ENCODE measurements around the gene OGDHL. TPM values are rescaled to one million over a fixed set of nuclear protein-coding genes. Genes with fewer than 3 reads are reported as not detected.
"Not testable (repeated sequence)": the region's sequence is repeated elsewhere in the genome, so short reads cannot be mapped to it uniquely, and the experiment has no call there.

The OGDHL gene
- total RNA-seq, 1 donor from 2014 or later = not detected

GRCh38 chr10:49783645-49784044 lies 21.5 kb upstream of the OGDHL start:
- no peaks in the 10 kb centered on the region for H3K36me3 ChIP-seq
- no peaks in the 10 kb centered on the region for H3K4me1 ChIP-seq
- DNase-seq (ENCODE audit: low spot score in 2 of 2) = no peak
- no peaks in the 10 kb centered on the region for H3K27me3 ChIP-seq
- H3K9me3 ChIP-seq = no peaks in the 10 kb centered on the region
- no peak for TF ChIP-seq CTCF (IDR thresholded peaks at IDR 0.05)
- intact Hi-C loops (cut with DNase I) = no loop called here
- H3K27ac ChIP-seq = no peak overlapping the region
- no peak overlapping the region for H3K4me3 ChIP-seq

GRCh38 chr10:49781247-49781646 lies 19.1 kb upstream of the OGDHL start:
- TF ChIP-seq CTCF (IDR thresholded peaks at IDR 0.05) = no peak
- Histone ChIP-seq H3K36me3 (no peaks in the 10 kb centered on the region), H3K27ac (no peak overlapping the region), H3K9me3 (no peaks in the 10 kb centered on the region), H3K4me3 (no peak overlapping the region), H3K27me3 (no peaks in the 10 kb centered on the region), H3K4me1 (no peaks in the 10 kb centered on the region)
- DNase-seq (ENCODE audit: low spot score in 2 of 2) = no peak
- intact Hi-C loops (cut with DNase I) = no loop called here

- TF ChIP-seq CTCF (IDR thresholded peaks at IDR 0.05) = no peak
- no peak for DNase-seq (ENCODE audit: low spot score in 2 of 2)
- intact Hi-C loops (cut with DNase I) = no loop called here
These were observed 16.1 kb upstream of the OGDHL start for GRCh38 chr10:49778197-49778596.

GRCh38 chr10:49776851-49777250 lies 14.7 kb upstream of the OGDHL start:
- Histone ChIP-seq H3K27ac (no peak overlapping the region), H3K9me3 (no peaks in the 10 kb centered on the region), H3K4me3 (no peak overlapping the region), H3K27me3 (no peaks in the 10 kb centered on the region), H3K4me1 (no peaks in the 10 kb centered on the region), H3K36me3 (no peaks in the 10 kb centered on the region)
- no peak for DNase-seq (ENCODE audit: low spot score in 2 of 2)
- no peak for TF ChIP-seq CTCF (IDR thresholded peaks at IDR 0.05)
- intact Hi-C loops (cut with DNase I) = no loop called here

More at GRCh38 chr10:49778197-49778596, 16.1 kb upstream of the OGDHL start:
- no peak overlapping the region for H3K4me3 ChIP-seq
- no peak overlapping the region for H3K27ac ChIP-seq
- H3K4me1 ChIP-seq = no peaks in the 10 kb centered on the region
- no peaks in the 10 kb centered on the region for H3K27me3 ChIP-seq
- no peaks in the 10 kb centered on the region for H3K9me3 ChIP-seq
- no peaks in the 10 kb centered on the region for H3K36me3 ChIP-seq

- TF ChIP-seq CTCF (IDR thresholded peaks at IDR 0.05) = no peak
- intact Hi-C loops (cut with DNase I) = no loop called here
These were observed 12.9 kb upstream of the OGDHL start for GRCh38 chr10:49775014-49775413.

GRCh38 chr10:49772944-49773343 lies 10.8 kb upstream of the OGDHL start:
- H3K27me3 ChIP-seq; H3K27ac ChIP-seq; H3K4me1 ChIP-seq; intact Hi-C loops (cut with DNase I); DNase-seq (ENCODE audit: low spot score in 2 of 2); H3K9me3 ChIP-seq; H3K36me3 ChIP-seq; H3K4me3 ChIP-seq: not testable (repeated sequence)

More at GRCh38 chr10:49775014-49775413, 12.9 kb upstream of the OGDHL start:
- Histone ChIP-seq H3K27me3 (no peaks in the 10 kb centered on the region), H3K4me1 (no peaks in the 10 kb centered on the region), H3K27ac (no peak overlapping the region), H3K9me3 (no peaks in the 10 kb centered on the region), H3K4me3 (no peak overlapping the region), H3K36me3 (no peaks in the 10 kb centered on the region)
- no peak for DNase-seq (ENCODE audit: low spot score in 2 of 2)

GRCh38 chr10:49771046-49771445 lies 8.9 kb upstream of the OGDHL start:
- H3K4me1 ChIP-seq; intact Hi-C loops (cut with DNase I); H3K27ac ChIP-seq; DNase-seq (ENCODE audit: low spot score in 2 of 2); H3K36me3 ChIP-seq; H3K9me3 ChIP-seq; H3K4me3 ChIP-seq: not testable (repeated sequence)
- H3K27me3 ChIP-seq = peaks cover 13% of the 10 kb centered on the region
